CD4-positive, alpha-beta T cell treated with Interleukin-17A for 4 hours (primary cell): ENCODE measurements around the gene PINK1.
"Not testable (repeated sequence)": the region's sequence is repeated elsewhere in the genome, so short reads cannot be mapped to it uniquely, and the experiment has no call there.

Experiments used
- DNase-seq: peaks from one replicate; pipeline ENCODE4 v3.0.0-alpha.2; 2020; ENCODE audit warnings: mixed read lengths

PINK1 gene

DNA sequence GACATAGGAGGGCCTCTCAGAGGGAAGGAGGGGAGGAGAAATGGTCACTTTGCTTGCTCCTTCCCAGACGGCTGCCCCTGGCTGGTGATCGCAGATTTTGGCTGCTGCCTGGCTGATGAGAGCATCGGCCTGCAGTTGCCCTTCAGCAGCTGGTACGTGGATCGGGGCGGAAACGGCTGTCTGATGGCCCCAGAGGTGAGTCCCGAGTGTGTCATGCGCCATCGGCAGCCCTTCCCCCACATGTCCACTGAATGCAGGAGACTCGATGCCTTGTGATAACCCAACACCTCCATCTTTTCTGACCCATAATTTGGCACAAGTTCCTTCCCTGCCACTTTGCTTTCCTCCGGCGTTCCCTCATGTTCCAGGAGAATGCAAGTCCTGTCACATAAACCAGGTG is 15.2 kb downstream of the PINK1 start:
- DNase-seq = no peak

DNA sequence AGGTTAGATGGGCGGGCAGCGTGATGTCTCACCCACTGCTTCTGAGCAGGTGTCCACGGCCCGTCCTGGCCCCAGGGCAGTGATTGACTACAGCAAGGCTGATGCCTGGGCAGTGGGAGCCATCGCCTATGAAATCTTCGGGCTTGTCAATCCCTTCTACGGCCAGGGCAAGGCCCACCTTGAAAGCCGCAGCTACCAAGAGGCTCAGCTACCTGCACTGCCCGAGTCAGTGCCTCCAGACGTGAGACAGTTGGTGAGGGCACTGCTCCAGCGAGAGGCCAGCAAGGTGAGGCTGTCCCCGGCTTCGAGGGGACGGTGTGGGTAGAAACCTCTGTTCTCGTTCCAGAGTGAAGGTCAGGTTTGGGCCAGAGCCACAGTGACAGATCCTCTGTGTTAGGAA is 15.7 kb downstream of the PINK1 start:
- no peak for DNase-seq

DNA sequence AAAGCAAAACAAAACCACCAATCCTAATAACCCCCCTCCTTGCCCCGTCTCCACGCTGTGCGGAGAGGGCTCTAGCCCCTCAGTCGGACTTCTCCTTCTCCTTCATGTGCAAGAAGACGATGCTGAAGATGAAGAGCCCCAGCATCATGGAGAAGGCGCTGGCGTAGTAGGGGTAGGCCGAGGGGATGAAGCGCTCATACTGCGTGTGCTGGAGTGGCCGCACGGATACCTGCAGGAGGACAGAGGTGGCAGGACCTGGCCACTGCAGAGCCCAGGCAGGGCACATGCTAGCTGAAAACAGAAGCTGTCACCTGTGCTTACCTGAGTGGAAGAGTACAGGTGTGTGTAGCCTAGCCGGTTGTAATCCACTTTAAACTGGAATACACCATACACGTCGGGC is 19.0 kb downstream of the PINK1 start:
- DNase-seq = no peak

DNA sequence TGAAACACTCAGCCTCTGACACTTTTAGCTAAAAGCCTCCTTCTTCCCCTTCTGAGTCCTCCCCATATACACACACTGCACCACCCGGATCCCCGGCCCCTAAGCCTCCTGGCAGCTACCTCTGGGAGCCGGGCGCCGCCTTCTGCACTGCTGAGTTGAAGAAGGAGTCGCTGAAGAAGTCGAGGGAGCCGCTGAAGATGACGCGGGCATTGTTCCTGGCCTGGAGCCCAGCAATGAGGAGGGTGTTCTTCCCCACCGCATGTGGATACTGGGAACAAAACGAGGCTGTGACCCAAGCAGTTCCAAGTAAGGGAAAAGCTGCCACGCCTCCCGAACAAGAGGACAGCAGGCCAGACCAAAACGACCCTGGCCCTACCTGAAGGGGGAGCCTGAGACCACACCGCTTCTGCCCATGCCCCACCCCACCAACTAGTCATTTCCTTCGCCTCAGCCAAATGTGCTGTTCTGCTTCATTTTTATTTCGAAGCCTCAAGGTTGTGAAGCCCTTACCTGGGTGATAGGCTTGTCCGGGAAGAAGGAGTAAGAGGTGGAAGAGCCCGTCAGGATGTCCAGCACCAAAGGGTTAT is 20.9 kb downstream of the PINK1 start:
- no peak for DNase-seq

DNA sequence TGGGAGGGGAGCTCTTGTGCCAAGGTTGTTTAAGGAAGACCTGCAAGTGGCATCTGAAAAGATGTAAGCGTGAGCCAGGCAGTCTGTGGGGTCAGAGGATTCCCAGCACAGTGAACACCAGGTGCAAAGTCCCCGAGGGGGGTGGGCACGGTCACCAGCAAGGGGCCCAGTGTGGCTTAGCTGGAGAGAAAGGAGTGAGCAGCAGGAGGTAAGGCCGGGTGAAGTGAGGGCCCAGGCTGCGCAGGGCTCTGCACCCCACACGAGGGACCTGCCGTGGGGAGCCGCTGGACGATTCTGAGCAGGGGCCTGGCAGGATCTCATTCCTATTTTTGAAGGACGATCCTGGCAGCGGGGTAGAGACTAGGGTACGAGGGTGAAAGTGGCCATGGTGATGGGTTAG is 23.8 kb downstream of the PINK1 start:
- DNase-seq = no peak

DNA sequence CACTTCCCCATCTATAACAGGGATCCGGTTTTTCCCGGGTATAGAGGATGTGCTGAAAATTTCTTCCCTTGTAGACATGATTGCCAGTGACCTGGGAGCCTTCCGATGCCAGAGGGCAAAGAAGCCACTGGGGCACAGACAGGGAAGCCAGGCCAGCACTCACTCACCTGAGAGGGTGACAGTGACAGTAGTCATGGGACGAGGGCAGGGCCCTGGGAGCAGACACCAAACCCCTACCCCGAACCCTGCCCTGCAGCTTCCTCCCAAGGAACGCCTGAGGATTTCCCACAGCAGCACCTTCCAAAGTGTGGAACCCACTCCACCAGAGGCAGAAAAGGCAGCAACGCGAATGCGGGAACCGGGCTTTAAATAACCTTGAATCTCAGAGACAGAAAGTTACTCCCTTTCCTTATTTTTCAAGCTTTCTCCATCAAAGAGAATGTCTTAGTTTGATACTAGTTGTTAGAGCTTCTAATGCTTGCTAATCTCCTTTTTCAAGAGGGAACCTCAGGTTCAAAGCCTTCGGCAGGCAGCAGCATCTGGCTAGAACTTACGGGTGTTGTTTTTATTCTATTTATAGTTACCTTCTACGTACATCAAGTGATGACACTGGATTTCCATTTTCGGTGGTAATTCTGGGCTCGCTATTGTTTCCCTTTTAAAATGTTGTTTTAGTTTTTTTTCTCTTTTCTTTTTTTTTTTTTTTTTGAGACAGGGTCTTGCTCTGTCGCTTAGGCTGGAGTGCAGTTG is 25.1 kb downstream of the PINK1 start:
- DNase-seq = no peak

DNA sequence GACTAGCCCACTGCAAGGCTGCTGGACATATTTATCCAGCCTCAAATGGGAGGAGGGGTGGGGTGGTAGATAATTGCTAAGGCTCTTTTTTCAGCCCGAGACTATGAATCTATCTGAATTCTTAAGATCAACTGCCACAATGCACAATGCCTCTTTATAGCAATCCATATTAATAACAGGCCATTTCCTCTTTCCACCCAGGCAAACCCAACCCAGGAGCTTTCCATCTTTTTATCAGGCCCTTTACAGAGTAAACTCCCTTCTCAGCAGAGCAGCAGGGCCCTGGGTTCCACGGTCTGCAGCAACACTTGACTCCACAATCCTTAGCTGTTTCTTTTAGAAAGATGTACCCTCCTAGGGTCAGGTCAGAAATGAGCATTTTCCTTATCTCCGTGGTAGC is 27.1 kb downstream of the PINK1 start:
- no peak for DNase-seq

DNA sequence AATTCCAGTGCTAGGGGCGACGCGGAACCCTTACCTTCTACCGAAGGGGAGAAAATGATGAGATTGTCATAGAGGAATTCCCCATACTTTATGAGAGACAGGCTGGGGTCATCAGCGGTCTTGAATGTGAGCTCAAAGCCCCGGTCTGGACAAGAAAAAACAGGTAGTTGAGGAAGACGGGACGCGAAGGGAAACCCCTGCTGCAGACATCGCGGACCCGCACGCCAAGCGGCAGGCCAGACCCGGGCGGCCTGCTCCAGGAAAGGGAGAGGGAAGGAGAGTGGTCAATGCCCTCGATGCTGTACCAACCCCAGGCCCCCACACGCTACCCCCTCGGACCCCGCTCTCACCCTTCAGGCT is 27.6 kb downstream of the PINK1 start:
- DNase-seq = no peak

DNA sequence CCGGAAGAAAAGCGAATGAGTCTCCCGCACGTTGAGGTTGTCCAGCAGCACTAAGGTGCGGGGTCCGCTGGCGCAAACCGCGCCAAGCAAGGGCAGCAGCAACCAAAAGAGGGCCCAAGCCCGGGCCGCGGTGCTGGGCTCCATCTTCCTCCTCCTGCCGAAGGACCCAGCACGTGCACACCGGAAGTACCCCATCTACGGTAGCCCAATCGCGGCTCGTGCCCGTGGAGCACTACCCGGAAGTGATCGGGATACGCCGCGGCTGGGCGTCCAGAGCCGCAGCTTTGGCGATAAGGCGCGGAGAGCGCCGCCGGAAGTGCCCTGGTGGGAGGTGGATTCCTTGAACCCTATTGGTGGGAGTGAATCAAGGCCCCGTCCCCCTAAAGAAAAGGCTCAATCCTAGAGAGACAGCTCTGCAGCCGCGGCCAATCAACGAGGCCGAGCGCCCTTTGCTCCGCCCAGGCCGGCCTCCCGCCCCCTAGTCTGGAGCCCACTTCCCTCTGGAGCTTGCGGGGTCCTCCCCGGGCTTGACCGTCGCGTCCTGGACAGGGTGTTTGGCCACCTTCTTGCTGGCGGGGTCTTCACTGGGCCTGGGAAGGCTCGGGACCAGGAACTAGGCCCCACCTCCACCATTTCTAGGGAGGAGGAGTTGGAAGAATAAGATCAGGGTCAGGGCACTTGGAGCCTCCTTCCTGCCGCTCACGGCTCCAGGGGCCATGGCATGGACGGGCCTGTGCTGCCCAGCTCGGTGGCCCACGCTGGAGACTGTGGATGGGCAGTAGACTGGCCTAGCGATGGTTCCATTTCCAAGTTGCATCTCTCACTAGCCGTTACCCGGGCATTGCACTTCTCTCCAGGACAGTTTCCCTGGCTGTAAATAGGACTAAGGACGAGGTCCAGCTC is 28.2 kb downstream of the PINK1 start, which contains the start of gene DDOST:
Gene DDOST, minus strand, starts transcription at position 163 of the 903 bp plus-strand sequence. Its CDS starts 19 bp downstream, at position 144.
- DNase-seq = peak; percentile 96

DNA sequence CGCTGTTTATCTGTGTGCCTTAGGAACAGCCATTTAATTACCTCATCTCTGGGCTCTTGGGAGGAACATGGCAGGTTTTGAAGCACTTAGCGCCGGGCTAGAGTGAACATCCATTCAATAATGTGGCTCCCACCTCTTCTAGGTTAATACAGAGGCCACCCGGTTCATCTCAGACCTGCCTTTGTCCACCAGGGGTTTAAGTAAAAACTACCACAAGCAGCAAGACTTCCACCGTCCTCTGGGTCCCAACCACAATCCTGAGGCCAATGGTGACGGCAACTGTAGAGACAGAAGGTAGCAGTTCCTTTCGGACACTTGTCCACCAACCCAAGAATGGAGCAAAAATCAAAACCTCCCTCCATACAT is 28.8 kb downstream of the PINK1 start:
- no peak for DNase-seq

DNA sequence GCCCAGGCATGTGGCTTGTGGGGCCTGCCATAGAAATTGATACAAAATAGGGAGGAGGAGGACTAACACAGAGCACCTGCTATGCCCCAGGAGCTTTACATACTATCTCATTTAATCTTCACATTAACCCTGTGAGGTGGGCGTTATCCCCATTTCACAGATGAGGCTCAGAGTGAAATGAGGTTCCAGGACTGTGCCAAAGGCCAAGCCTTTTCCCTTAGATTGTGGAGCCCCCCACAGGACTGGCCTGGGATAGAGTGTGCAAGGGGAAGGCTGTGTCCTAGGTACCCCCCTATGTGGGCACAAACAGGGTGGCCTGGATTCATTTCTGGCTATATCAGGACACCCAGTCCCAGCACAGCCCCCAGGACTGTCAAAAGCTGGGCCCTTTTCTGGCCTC is 30.1 kb downstream of the PINK1 start:
- DNase-seq = no peak

DNA sequence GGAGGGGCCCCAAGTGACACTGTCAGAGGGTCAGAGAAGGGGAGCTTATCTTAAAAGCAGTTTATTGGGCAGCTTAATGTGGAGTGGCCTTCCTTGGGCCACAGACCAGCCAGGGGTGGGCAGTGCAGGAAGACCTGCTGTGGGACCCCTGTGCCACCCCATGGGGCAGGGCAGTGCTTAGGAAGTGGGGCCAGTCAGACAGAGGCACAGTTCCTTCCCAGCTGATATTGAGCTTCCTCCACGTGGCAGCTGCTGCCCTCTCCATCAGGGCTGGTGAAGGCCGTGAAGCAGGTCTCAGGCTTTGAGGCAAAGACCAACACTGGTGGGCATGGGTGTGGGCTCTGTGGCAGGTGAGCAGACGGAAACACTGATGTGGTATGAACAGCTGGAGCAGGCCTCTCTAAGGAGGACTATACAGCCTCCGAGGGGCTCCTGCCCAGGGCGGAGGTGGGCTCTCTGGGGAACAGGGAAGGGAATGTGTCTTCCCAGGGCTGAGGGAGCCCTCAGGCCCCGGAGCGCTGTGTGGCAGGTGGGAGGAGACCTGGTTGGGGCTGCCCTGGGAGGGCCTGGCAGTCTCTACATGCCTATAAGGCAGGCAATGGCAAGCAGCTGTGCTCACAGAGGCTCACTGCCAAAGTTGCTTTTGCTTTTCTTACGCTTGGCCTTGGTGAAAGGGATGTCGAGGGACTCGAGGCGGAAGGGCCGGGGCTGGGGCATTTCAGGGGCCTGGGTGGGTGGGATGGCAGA is 30.9 kb downstream of the PINK1 start:
- no peak for DNase-seq

DNA sequence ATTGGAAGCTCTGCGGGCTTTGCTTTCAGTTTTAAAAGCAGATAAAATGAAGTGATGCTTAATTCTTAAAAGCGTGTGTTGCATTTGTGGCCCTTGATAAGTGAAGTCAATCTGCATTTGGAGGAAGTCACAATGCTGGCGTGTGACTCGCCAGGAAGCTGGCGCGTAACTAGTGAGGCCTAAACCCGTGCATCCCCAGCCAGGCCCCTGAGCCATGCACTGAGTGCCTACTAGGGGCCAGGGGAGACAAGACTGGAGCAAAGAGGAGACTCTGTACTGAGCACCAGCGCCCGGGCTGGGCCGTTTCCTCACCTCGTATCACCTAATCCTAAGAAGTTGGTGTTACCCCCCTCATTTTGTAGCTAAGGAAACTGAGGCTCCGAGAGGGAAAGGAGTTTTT is 32.5 kb downstream of the PINK1 start:
- DNase-seq = no peak

DNA sequence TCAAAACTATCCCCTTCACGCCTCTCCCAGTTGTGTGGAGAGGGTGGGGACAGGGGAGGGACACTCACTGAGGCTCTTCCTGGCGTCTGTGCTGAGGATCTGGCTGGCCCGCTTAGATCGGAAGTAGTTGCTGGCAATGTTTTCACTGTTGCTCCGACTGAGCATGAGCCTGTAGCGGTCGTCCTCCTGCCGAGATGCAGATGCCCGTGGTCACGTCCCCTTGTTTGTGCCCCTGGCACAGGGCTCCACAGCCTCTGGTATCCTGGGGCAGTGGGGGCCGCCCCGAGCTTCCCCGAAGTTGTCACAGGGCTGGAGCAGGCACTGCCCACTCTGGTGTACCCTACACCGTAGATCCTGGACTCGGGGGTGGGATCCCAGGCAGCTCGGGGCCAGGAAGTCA is 32.9 kb downstream of the PINK1 start:
- DNase-seq = no peak

DNA sequence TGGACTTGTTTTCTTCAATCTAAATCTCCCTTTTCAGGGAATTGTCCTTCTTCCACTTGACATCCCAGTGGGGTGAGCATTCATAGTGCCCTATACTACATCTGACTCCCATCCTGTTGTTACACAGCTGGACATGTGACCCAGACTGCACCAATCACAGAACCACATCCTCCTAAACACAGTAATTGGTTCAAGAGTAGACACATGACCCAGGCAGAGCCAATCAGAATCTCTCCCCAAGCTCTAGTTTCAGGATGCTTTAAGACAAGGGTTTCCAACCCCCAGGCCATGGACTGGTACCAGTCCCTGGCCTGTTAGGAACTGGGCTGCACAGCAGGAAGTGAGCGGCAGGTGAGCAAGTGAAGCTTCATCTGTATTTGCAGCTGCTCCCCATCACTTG is 33.5 kb downstream of the PINK1 start:
- DNase-seq = no peak

DNA sequence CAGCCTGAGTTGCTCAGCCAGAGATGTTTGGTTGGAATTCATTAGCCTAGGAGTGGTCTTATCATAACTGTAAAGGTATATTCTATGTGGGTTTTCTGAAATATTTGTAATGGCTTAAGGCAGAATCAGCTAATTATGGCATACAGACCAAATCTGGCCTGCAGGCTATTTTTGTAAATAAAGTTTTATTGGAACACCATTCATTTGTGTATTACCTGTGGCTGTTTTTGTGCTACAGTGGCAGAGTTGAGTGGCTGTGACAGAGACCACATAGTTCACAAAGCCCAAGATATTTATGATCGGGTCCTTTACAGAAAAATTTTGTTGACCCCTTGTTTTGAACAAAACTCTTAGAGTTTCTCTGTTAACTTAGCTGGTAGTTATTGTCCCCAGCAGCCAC is 35.3 kb downstream of the PINK1 start:
- no peak for DNase-seq

DNA sequence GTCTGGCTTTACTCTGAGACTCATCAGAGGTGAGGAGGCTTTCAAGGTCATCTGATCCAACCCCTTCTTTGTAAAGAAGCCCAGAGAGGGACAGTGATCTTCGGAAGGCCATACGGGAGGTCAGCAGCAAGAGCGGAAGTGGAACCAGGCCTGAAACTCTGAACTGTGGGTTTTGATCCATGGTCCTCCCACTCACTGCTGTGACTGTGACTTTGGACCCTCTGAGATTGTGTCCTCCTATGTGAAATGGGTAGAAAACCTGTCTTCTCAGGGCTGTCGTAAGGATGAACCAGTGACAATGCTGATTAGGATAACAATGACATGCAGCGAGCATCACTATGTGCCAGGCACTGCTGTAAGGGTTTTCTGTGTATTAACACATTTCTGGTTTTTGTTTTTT is 37.7 kb downstream of the PINK1 start:
- no peak for DNase-seq

DNA sequence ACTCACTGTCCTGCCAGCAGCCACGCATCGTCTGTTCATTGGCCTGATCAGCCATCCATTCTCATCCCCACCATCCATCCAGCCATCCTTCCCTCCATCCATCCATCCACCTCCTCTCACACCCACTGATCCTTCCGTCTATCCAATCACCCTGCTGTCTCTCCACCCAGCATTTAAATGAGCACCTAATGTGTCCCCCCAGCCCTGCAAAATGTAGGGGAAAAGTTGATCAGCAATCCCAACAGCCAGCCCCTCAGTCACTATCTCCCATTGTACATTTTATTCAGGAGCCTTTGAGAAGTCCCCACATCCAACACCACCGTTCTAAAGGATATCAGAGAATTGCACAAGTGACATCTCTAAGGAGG is 39.0 kb downstream of the PINK1 start:
- DNase-seq = no peak

DNA sequence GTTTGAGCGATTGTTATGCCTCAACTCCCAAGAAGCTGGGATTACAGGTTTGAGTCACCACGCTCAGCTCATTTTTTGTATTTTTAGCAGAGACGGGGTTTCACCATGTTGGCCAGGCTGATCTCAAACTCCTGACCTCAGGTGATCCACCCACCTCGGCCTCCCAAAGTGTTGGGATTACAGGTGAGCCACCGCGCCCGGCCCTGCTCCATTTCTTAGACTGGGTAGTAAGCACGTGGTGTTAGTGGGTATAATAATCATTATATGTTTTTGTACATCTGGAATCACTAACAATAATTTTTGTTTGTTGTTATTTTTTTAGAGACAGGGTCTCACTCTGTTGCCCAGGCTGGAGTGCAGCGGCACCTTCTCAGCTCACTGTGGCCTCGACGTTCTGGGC is 40.4 kb downstream of the PINK1 start:
- DNase-seq = not testable (repeated sequence)

DNA sequence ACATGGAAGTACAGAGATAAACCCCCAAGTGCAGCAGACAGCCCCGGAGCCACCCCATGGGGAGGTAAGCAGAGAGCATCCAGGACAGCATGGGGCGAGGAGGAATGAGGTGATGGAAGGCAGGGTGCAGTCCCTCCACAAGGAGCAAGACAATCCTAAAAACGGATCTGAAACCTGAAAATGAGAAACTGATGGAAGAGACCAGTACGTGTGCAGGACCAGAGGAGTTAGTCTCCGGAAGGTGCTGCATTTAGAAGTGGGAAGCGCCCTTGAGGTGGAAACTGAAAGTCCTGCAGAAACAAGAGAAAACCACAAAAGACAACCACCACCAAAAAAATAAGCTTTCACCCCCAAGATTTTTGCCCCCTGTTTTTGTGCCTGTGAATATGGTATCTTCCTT is 45.3 kb downstream of the PINK1 start:
- DNase-seq = no peak

DNA sequence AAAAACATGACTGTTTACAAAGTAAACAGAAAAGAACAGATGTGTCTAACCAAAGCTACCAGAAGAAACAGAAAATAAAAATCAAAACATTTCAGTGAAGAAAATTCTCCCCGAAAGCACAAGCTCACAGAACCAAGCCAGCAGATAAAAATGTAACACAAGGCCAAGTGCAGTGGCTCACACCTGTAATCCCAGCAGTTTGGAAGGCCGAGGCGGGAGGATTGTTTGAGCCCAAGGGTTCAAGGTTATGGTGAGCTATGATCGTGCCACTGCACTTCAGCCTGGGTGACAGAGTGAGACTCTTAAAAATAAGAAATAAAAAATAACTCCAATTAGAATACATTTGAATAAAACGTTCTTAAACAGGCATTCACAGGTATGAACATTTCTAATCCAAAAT is 47.0 kb downstream of the PINK1 start:
- DNase-seq = no peak

DNA sequence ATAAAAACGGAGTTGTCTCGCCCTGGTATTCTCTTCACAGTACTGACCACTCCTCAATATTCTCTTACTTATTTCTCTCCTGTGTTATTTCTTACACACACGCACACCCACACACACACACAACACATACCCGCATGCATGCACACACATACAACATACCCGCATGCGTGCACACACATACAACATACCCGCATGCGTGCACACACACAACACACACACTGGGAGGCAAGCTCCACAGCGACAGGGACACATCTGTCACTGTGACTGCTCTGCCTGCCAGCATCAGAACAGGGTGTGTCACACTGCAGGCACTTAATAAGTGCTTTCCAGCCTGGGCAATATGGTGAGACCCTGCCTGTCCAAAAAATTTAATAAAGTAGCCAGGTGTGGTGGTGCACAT is 48.7 kb downstream of the PINK1 start:
- no peak for DNase-seq

DNA sequence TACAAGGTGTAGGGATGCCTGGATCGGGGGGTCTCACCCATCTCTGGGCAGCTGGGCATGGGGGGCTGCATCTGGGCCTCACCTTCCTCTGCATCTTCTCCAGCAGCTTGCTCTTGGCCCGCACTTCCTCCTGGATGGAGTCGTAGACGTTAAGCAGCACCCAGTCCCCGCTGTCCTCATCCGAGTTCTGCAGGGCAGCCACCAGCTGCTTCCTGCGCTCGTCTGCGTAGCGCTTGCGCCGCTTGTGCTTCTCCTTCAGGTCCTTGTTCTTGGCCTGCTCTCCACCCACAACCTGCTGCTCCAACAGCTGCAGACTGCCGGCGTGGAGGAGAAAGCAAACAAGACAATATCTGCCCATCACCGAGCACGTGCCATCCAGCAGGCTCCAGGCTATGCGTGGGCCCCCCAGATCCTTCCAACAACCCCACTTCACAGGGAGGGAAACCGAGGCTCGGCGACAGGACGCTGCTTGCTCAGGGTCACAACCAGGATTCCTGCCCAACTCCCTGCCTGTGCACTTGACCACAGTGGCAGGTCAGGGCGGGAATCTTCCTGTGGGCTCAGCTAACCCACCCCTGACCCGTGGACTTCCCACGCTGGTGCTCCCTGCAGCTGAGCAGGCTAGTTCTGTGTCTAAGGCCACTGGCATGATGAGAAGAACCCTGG is 49.4 kb downstream of the PINK1 start:
- no peak for DNase-seq
